Measurements from ENCODE around the gene PRKAG1. TPM values are rescaled to one million over a fixed set of nuclear protein-coding genes. Genes with fewer than 3 reads are reported as not detected.

The PRKAG1 gene
- total and polyA plus RNA-seq, 10 of the 15 experiments (the other 5 are each of a cell fraction or from before 2014, with no cell fraction given) = 44.5 to 91.6 (median 60.9) TPM

DNA sequence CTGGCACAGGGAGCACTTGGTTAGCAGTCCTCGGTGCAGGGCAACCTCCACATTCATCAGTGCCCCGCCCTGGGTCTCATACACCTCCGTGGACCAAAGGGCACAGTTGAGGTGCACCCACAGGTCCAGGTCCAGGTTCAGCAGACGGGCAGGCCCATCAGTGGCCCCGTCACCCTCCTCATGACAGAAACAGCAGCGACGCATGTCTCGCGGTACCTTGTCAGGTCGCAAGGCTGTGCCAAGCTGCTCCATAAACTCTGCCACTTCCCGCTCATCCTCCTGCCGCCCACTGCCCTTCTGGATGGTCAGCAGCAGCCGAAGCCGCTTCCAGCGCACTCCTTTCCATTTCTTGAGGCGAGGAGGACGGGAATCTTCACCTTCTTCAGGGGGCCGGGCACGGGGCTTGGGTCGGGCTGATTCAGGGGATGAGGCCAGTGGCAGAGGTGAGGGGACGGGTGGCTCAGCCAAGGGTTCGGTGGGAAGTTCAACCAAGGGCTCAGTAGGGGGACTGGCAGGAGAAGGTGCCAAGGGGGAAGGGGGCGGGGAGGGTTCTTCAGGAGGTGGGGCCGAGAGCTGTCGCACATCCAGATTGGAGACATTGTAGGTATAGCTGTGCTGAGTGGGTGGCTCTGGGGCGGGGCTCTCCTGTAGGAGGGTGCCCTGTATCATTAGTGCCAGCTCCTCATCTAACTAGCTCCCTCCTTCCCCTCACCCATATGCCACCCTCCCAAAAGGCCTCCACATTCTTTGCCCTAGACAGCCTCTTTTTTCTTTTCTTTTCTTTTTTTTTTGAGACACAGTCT, 8.3 kb upstream of the PRKAG1 start:
- ChIA-PET POLR2A (interaction anchor here (0.6 kb wide), 1 partner anchor 128 kb away, joined by 3 read pairs; no protein-coding TSS in a partner anchor), CTCF (no interaction called here), RAD21 (ENCODE audit: unreplicated experiment) (no interaction called here), SMC1A (ENCODE audit: uncharacterized antibody, unreplicated experiment) (no interaction called here)
- Histone ChIP-seq H3K4me1 (ENCODE audit: control insufficient read depth, insufficient read depth, low read length) (no peaks in the 10 kb centered on the region), H3K27ac (ENCODE audit: control insufficient read depth, insufficient read depth) (no peak overlapping the region), H3K4me2 (ENCODE audit: control insufficient read depth, insufficient read depth) (no peak overlapping the region), H3K9ac (ENCODE audit: control insufficient read depth, insufficient read depth, low read length) (no peak overlapping the region), H4K20me1 (ENCODE audit: control insufficient read depth, insufficient read depth) (no peaks in the 10 kb centered on the region), H3K36me3 (ENCODE audit: control insufficient read depth in 2 of 2, insufficient read depth in 2 of 2, low read length in 1 of 2) (peaks cover 22 to 26% of the 10 kb centered on the region in 2 experiments), H3K79me2 (ENCODE audit: control insufficient read depth, insufficient read depth, low read length) (no peaks in the 10 kb centered on the region), H3K27me3 (replicated peaks in 1 of 2; ENCODE audit: control insufficient read depth in 2 of 2, insufficient read depth in 2 of 2, low read length in 1 of 2) (no peaks in the 10 kb centered on the region), H3K4me3 (no peak overlapping the region), H2AFZ (ENCODE audit: control insufficient read depth, low read depth, low read length) (no peak overlapping the region), H3K9me3 (replicated peaks; ENCODE audit: control insufficient read depth, insufficient read depth, low read length) (no peaks in the 10 kb centered on the region)
- WGBS (ENCODE audit: insufficient coverage, insufficient replicate concordance, low lambda C conversion rate, missing lambda C conversion rate) = 99% methylated on average over 25 of the region's 26 CpGs
- in situ Hi-C loops (cut with MboI) (no loop called here), intact Hi-C loops (cut with micrococcal nuclease; ENCODE audit: unreplicated experiment) (no loop called here)
- TF ChIP-seq IRF4 (IDR thresholded peaks at IDR 0.05; ENCODE audit: low read depth, low read length) (no peak), STAT1 (conservative IDR thresholded peaks at IDR 0.05) (no peak), CREM (IDR thresholded peaks at IDR 0.05; ENCODE audit: low read depth) (no peak), ZBED1 (IDR thresholded peaks at IDR 0.05; ENCODE audit: borderline replicate concordance) (no peak), NFYA (IDR thresholded peaks at IDR 0.05; ENCODE audit: borderline replicate concordance, low read depth, low read length) (no peak)
- TF ChIP-seq, protein P1, sequence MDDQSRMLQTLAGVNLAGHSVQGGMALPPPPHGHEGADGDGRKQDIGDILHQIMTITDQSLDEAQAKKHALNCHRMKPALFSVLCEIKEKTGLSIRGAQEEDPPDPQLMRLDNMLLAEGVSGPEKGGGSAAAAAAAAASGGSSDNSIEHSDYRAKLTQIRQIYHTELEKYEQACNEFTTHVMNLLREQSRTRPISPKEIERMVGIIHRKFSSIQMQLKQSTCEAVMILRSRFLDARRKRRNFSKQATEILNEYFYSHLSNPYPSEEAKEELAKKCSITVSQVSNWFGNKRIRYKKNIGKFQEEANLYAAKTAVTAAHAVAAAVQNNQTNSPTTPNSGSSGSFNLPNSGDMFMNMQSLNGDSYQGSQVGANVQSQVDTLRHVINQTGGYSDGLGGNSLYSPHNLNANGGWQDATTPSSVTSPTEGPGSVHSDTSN (IDR thresholded peaks at IDR 0.05; ENCODE audit: insufficient replicate concordance, low read depth, low read length) = no peak
- no TSS peak for BruUV-seq (replicated peaks)
- FAIRE-seq (no peak), ATAC-seq (no peak), DNase-seq (ENCODE audit: low read depth, low spot score) (no peak)

Data from GM12878 (cell line).